CD1c-positive myeloid dendritic cell (primary cell): ENCODE data around the gene DGKI.

Experiments
- DNase-seq: peaks from one replicate; pipeline ENCODE4 v3.0.0-alpha.2; 2016; ENCODE audit errors: extremely low spot score

DGKI gene

GRCh38 chr7:137593115-137593711 lies 253.6 kb downstream of the DGKI start:
- no peak for DNase-seq

DNA sequence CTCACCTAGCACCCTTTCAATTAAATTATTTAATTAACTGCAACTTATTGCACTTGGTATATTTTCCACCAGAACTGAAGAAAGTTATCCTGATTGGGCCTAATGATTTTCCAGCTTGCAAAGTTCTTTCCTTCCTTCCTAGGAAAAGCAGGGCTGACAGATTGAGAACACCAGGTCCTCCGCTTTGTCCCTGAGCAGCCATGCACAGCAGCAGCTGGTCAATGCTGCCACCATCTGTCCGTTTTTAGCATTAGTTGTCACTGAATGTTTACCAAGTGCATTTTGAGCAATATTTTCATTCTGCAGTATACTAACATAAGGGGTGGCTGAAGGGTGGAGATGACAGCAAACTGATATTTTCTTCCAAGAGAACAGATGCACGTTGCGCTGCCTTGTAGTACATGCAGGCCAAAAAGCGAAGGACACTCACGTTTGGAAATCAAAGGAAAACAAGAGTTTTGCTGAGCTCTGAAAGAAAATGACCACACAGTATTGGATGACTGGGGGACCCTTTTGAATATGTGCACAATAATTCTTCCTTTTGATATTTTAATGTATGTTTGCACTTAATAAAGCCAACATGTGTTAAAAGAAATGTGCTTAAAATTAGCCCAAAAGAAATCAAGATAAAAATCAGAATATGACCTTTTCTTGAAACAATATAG lies 254.4 kb downstream of the DGKI start:
- DNase-seq = peak; percentile 15

DNA sequence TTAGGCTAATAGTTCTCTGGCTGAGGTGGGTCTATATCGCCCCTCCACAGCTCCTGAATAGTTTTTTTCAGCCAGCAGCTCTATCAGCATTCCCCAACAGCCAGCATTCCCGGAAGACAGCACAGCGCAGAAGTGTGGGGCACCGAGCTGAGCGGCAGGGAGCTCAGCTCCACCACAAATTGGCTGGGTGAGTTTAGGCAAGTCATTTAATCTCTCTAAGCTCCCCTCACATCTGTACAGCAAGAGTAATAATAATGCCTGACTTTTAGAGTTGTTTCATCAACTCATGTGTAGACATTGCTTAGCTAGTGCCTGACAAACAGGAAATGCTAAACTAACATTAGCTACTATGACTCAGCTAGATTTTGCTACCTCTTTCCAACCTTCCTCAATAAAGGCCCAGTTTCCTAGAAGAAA lies 255.3 kb downstream of the DGKI start:
- peak; percentile 27 for DNase-seq

- DNase-seq = no peak
Observed at GRCh38 chr7:137590756-137591305, 255.9 kb downstream of the DGKI start.

DNA sequence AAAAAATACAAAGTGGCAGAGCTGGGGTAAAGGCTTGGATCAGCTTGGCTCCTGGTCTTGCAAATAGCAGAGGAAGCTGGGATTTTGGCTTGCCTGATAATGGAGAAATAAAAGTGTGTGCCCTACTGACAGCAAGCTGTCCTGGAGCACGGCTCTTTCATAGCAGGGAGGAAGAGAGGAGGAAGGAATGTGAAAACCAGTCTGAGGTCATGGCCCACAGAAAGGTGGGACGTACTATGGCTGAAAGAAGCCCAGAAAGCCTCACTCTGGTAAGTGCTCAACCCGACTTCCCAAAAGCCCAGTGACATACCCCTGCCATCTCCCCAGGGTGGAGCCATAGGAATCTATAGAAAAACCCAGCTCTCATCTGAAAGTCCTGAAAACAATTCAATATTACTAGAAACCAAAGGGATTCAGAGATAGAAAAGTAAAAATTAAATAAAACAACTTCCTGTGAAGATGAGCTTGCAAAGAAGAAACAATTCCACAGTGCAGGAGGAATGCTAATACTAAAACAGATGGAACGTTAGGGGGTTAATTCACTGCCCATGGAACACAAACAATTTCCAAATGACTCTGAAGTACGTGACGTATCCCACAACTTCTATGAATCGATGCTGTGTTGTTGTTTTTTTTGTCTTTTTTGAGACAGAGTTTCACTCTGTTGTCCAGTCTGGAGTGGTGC lies 256.6 kb downstream of the DGKI start:
- no peak for DNase-seq

DNA sequence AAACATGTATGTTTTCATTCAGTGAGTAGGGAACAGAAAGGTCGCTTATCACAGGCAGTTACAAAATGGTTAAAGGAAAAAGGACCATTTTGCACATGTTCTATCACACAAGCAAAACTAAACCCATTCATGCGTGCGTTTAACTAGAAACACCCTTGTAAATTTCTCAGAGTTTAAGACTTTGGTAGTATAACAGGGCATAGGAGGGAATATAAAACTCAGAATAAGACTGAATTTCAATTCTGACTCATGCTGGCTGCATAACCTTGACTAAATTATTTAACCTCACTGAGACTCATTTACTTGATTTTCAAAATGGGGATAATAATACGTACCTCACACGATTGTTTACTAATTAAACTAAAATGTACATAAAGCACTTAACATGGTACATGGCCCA lies 259.4 kb downstream of the DGKI start:
- no peak for DNase-seq

- no peak for DNase-seq
Observed at GRCh38 chr7:137585591-137585990, 261.2 kb downstream of the DGKI start.

GRCh38 chr7:137583172-137583571 lies 263.6 kb downstream of the DGKI start:
- no peak for DNase-seq

- no peak for DNase-seq
Observed at GRCh38 chr7:137579913-137580640, 266.7 kb downstream of the DGKI start.

DNA sequence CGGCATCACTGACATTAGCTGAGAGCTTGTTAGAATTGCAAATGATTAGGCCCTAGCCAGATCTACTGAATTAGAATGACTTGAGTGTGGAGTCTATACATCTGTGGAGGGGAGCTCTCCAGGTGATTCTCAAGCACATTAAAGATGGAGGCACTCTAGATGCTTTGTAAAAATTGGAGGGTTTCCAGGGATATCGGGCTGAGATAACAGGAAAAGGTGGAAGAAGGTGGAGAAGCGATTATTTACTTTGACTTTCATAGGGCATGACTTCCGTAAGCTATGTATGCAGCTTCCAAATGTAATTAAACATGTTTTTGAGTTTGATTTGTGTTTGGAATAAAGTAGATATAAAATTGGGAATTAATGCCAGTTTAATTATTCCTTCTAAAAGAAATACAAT lies 268.2 kb downstream of the DGKI start:
- no peak for DNase-seq

- DNase-seq = no peak
Observed at GRCh38 chr7:137577184-137577583, 269.6 kb downstream of the DGKI start.

- no peak for DNase-seq
Observed at GRCh38 chr7:137576481-137576880, 270.3 kb downstream of the DGKI start.

- no peak for DNase-seq
Observed at GRCh38 chr7:137574812-137575211, 272.0 kb downstream of the DGKI start.

- DNase-seq = no peak
Observed at GRCh38 chr7:137572056-137572784, 274.6 kb downstream of the DGKI start.

GRCh38 chr7:137564677-137565076 lies 282.1 kb downstream of the DGKI start:
- DNase-seq = no peak

- no peak for DNase-seq
Observed at GRCh38 chr7:137563981-137564380, 282.8 kb downstream of the DGKI start.

DNA sequence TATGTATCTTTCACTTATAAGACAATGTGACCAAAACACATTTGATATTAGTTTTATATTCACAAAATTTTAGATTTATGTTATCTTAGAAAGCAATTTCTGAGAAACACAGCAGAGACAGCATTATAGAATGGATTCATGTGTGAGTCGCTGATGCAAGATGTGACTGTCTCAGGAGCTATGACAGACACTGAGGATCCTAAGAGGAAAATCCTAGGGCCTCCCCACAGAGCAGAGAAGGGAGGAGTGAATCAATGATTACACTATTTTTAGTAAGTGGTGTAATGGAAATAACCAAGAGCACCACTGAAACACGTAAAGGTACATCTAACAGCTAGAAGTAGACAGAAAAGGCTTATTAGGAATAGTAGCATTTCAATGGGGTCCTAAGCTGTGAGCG lies 299.3 kb downstream of the DGKI start:
- DNase-seq = no peak

DNA sequence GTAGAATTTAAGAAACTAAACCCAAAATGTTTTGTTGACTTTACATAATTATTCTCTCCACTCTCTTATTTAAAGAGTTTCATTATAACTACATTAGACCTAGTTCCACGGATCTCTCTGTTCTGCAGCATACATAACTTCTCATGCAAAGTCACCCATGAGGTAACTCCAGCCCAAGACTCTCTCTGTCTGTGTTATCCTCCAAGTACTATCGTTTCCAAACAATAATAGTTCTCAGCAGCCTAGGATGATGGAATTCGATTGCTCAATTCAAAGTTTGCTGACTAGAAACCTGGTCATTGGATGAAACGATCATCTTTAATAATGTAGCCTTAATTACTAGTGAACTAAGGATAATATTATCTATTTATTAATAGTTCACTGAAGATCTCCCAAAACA lies 300.1 kb downstream of the DGKI start:
- DNase-seq = no peak

GRCh38 chr7:137546009-137546408 lies 300.8 kb downstream of the DGKI start:
- no peak for DNase-seq

DNA sequence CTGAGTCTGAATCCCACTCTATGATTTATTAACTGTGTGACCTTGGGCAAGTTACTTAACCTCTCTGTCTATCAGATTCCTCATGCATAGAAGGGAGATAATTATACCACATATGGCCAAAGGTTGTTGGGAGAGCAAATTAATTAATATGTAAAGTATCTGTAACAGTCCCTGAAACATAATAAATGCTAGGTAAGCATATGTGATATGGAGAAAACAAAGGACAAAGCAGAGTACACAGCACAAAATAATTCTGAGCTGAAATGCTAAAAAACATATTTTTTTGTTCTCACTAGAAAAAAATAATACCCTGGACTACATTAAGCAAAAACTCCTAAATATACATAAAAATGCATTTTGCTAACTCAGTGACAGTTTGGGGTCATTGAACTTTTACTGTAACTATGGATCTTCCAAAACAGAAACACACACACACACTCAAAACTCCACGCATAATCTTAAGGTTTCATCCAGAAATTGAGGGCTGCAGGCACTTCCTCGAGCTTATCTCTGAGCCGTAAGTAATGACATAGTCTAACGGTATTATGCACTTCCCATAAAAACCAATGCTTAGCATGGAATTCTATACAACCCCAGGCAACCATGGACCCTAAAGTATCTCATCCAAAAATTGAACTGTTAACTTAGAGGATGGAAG lies 301.6 kb downstream of the DGKI start:
- no peak for DNase-seq

GRCh38 chr7:137544453-137545058 lies 302.2 kb downstream of the DGKI start:
- DNase-seq = no peak
